Activated CD8-positive, alpha-beta T cell treated with anti-CD3 and anti-CD28 coated beads, Interleukin-2, amount 10 ng/mL, durations not matched to agents 7 days and 5 days (primary cell): ENCODE results near the gene CALB2. TPM values are rescaled to one million over a fixed set of nuclear protein-coding genes. Genes with fewer than 3 reads are reported as not detected.
A peak's percentile ranks its signal among the peaks of the same experiment; 100 is the strongest.

ENCODE experiments used
- ATAC-seq: fragments of 150-1000 bp; cut with Tn5 transposase; one replicate; pipeline ENCODE4 v1.10.0; 2021; ENCODE audit warnings: moderate library complexity
- CTCF ChIA-PET: fragments of 350-600 bp; sonication (Branson Sonifier 250); formaldehyde crosslinking; loops from one replicate; lab custom pipeline; 2021; ENCODE audit warnings: antibody characterized with exemption; lab: Charles Lee
- POLR2A ChIA-PET: fragments of 350-600 bp; sonication (Branson Sonifier 250); formaldehyde crosslinking; loops from one replicate; lab custom pipeline; 2021; ENCODE audit warnings: antibody characterized with exemption; lab: Charles Lee
- DNase-seq: peaks from one replicate; pipeline ENCODE4 v3.0.0-alpha.2; 2020
- H3K27ac Mint-ChIP-seq: one replicate; pipeline ENCODE4 v1.8.0; 2021; ENCODE audit warnings: mild to moderate bottlenecking, mixed read lengths
- H3K27me3 Mint-ChIP-seq: one replicate; pipeline ENCODE4 v1.8.0; 2021; ENCODE audit warnings: low read depth, mixed read lengths
- H3K36me3 Mint-ChIP-seq: one replicate; pipeline ENCODE4 v1.8.0; 2021; ENCODE audit warnings: low read depth, mixed read lengths
- H3K4me1 Mint-ChIP-seq: one replicate; pipeline ENCODE4 v1.8.0; 2021; ENCODE audit warnings: low read depth, mixed read lengths
- H3K4me3 Mint-ChIP-seq: one replicate; pipeline ENCODE4 v1.8.0; 2021; ENCODE audit warnings: mild to moderate bottlenecking, mixed read lengths
- H3K9me3 Mint-ChIP-seq: one replicate; pipeline ENCODE4 v1.8.0; 2022; ENCODE audit warnings: mixed read lengths; ENCODE audit not compliant: insufficient read depth
- total RNA-seq, 2 experiments: library from RNA; stranded (reverse); gene quantifications; one replicate each; pipeline ENCODE4 v1.2.3, GENCODE V29; 2021

Gene CALB2
- total RNA-seq, 2 experiments from 2014 or later, result not detected

- Mint-ChIP-seq H3K9me3 (no peaks in the 10 kb centered on the region), H3K4me3 (no peak overlapping the region), H3K27me3 (no peaks in the 10 kb centered on the region)
Observed at GRCh38 chr16:71376465-71377157, 18.1 kb downstream of the CALB2 start.

GRCh38 chr16:71379711-71380110 is 21.2 kb downstream of the CALB2 start:
- Mint-ChIP-seq H3K36me3 (no peaks in the 10 kb centered on the region), H3K27me3 (no peaks in the 10 kb centered on the region), H3K4me3 (no peak overlapping the region), H3K4me1 (no peaks in the 10 kb centered on the region), H3K27ac (no peak overlapping the region), H3K9me3 (no peaks in the 10 kb centered on the region)
- ChIA-PET CTCF (no interaction called here), POLR2A (no interaction called here)
- DNase-seq (no peak), ATAC-seq (no peak)

More at GRCh38 chr16:71376465-71377157, 18.1 kb downstream of the CALB2 start:
- H3K36me3 Mint-ChIP-seq, result no peaks in the 10 kb centered on the region
- H3K4me1 Mint-ChIP-seq, result no peaks in the 10 kb centered on the region
- POLR2A ChIA-PET, result no interaction called here
- DNase-seq (no peak), ATAC-seq (no peak)
- H3K27ac Mint-ChIP-seq, result no peak overlapping the region
- CTCF ChIA-PET, result no interaction called here

- H3K9me3 Mint-ChIP-seq, result no peaks in the 10 kb centered on the region
- POLR2A ChIA-PET, result no interaction called here
- peaks cover 1% of the 10 kb centered on the region for H3K27me3 Mint-ChIP-seq
- no peak for DNase-seq
- CTCF ChIA-PET, result no interaction called here
- no peak for ATAC-seq
- no peak overlapping the region for H3K27ac Mint-ChIP-seq
- H3K4me1 Mint-ChIP-seq, result no peaks in the 10 kb centered on the region
- H3K4me3 Mint-ChIP-seq, result no peak overlapping the region
- H3K36me3 Mint-ChIP-seq, result no peaks in the 10 kb centered on the region
Observed at GRCh38 chr16:71380831-71381230, 22.3 kb downstream of the CALB2 start.

GRCh38 chr16:71383054-71383773 is 24.7 kb downstream of the CALB2 start:
- Mint-ChIP-seq H3K27ac (no peak overlapping the region), H3K4me1 (peaks cover 9% of the 10 kb centered on the region), H3K27me3 (peaks cover 4% of the 10 kb centered on the region), H3K4me3 (no peak overlapping the region), H3K36me3 (no peaks in the 10 kb centered on the region), H3K9me3 (no peaks in the 10 kb centered on the region)
- DNase-seq, result peak; percentile 27
- ATAC-seq, result peak; percentile 77
- ChIA-PET CTCF (interaction anchor here (1.3 kb wide), 1 partner anchor 39 kb away, joined by 3 read pairs; no protein-coding TSS in a partner anchor), POLR2A (no interaction called here)

- DNase-seq (no peak), ATAC-seq (peak; percentile 49)
- no peaks in the 10 kb centered on the region for H3K9me3 Mint-ChIP-seq
- H3K4me1 Mint-ChIP-seq, result peaks cover 9% of the 10 kb centered on the region
- POLR2A ChIA-PET, result no interaction called here
- CTCF ChIA-PET, result no interaction called here
- H3K4me3 Mint-ChIP-seq, result no peak overlapping the region
- H3K36me3 Mint-ChIP-seq, result no peaks in the 10 kb centered on the region
- peaks cover 4% of the 10 kb centered on the region for H3K27me3 Mint-ChIP-seq
- H3K27ac Mint-ChIP-seq, result no peak overlapping the region
Observed at GRCh38 chr16:71384073-71384724, 25.7 kb downstream of the CALB2 start.

GRCh38 chr16:71387045-71387871 is 28.7 kb downstream of the CALB2 start:
- ATAC-seq, result no peak
- ChIA-PET CTCF (no interaction called here), POLR2A (no interaction called here)
- Mint-ChIP-seq H3K27ac (no peak overlapping the region), H3K4me1 (peaks cover 9% of the 10 kb centered on the region), H3K4me3 (no peak overlapping the region), H3K9me3 (no peaks in the 10 kb centered on the region), H3K27me3 (peaks cover 4% of the 10 kb centered on the region), H3K36me3 (no peaks in the 10 kb centered on the region)
- DNase-seq, result no peak

- ChIA-PET CTCF (no interaction called here), POLR2A (no interaction called here)
- Mint-ChIP-seq H3K27ac (no peak overlapping the region), H3K4me1 (peaks cover 9% of the 10 kb centered on the region), H3K27me3 (peaks cover 14% of the 10 kb centered on the region), H3K9me3 (no peaks in the 10 kb centered on the region), H3K4me3 (no peak overlapping the region), H3K36me3 (no peaks in the 10 kb centered on the region)
- ATAC-seq (no peak), DNase-seq (no peak)
Observed at GRCh38 chr16:71389330-71389729, 30.8 kb downstream of the CALB2 start.

GRCh38 chr16:71396594-71396993 is 38.1 kb downstream of the CALB2 start:
- DNase-seq (no peak), ATAC-seq (no peak)
- Mint-ChIP-seq H3K27ac (no peak overlapping the region), H3K9me3 (no peaks in the 10 kb centered on the region), H3K27me3 (peaks cover 12% of the 10 kb centered on the region), H3K36me3 (no peaks in the 10 kb centered on the region), H3K4me1 (no peaks in the 10 kb centered on the region), H3K4me3 (no peak overlapping the region)
- CTCF ChIA-PET, result interaction anchor here (1.4 kb wide), 1 partner anchor 16 kb away, joined by 4 read pairs; no protein-coding TSS in a partner anchor
- POLR2A ChIA-PET, result no interaction called here

- no peak for ATAC-seq
Observed at GRCh38 chr16:71399801-71400563, 41.5 kb downstream of the CALB2 start.

GRCh38 chr16:71402007-71402406 is 43.5 kb downstream of the CALB2 start:
- DNase-seq (no peak), ATAC-seq (no peak)
- H3K4me3 Mint-ChIP-seq, result no peak overlapping the region
- ChIA-PET CTCF (no interaction called here), POLR2A (no interaction called here)
- H3K36me3 Mint-ChIP-seq, result no peaks in the 10 kb centered on the region
- H3K27me3 Mint-ChIP-seq, result peaks cover 7% of the 10 kb centered on the region
- H3K27ac Mint-ChIP-seq, result no peak overlapping the region
- H3K4me1 Mint-ChIP-seq, result peaks cover 11% of the 10 kb centered on the region
- no peaks in the 10 kb centered on the region for H3K9me3 Mint-ChIP-seq

More at GRCh38 chr16:71399801-71400563, 41.5 kb downstream of the CALB2 start:
- Mint-ChIP-seq H3K9me3 (no peaks in the 10 kb centered on the region), H3K4me1 (no peaks in the 10 kb centered on the region), H3K4me3 (no peak overlapping the region), H3K36me3 (no peaks in the 10 kb centered on the region), H3K27ac (no peak overlapping the region), H3K27me3 (peaks cover 3% of the 10 kb centered on the region)
- ChIA-PET CTCF (interaction anchor here (0.9 to 1.4 kb wide), 2 partner anchors 13 to 38 kb away, joined by 3 to 5 read pairs; no protein-coding TSS in a partner anchor), POLR2A (no interaction called here)
- no peak for DNase-seq

GRCh38 chr16:71402674-71403073 is 44.2 kb downstream of the CALB2 start:
- no peak overlapping the region for H3K27ac Mint-ChIP-seq
- H3K27me3 Mint-ChIP-seq, result peaks cover 10% of the 10 kb centered on the region
- H3K4me3 Mint-ChIP-seq, result no peak overlapping the region
- ChIA-PET POLR2A (no interaction called here), CTCF (interaction anchor here (1.9 kb wide), 1 partner anchor 10 kb away, joined by 8 read pairs; no protein-coding TSS in a partner anchor)
- DNase-seq (no peak), ATAC-seq (no peak)
- H3K36me3 Mint-ChIP-seq, result no peaks in the 10 kb centered on the region
- H3K9me3 Mint-ChIP-seq, result no peaks in the 10 kb centered on the region
- H3K4me1 Mint-ChIP-seq, result peaks cover 18% of the 10 kb centered on the region
